Common myeloid progenitor, CD34-positive (primary cell): ENCODE results near the gene HMCN2.
A peak's percentile ranks its signal among the peaks of the same experiment; 100 is the strongest.

Source experiments
- CTCF ChIA-PET: fragments of 350-600 bp; sonication (Branson Sonifier 250); formaldehyde crosslinking; loops from one replicate; lab custom pipeline; 2021; ENCODE audit warnings: antibody characterized with exemption; lab: Charles Lee
- POLR2A ChIA-PET: fragments of 350-600 bp; sonication (Branson Sonifier 250); formaldehyde crosslinking; loops from one replicate; lab custom pipeline; 2021; ENCODE audit warnings: antibody characterized with exemption; lab: Charles Lee
- DNase-seq, 3 donors: peaks; one replicate each; pipeline versions ENCODE4 v3.0.0 to v3.0.0-alpha.2; 2013
- H3K27ac ChIP-seq, 2 experiments: 1 replicate in 1 of 2; 2 replicates in 1 of 2; pipeline ENCODE4 v1.7.0; 2013; ENCODE audit warnings: inconsistent platforms in 2 of 2, low read length in 2 of 2, mild to moderate bottlenecking in 2 of 2, low read depth in 1 of 2, moderate library complexity in 1 of 2; ENCODE audit not compliant: severe bottlenecking in 2 of 2, insufficient read depth in 1 of 2, poor library complexity in 1 of 2
- H3K27me3 ChIP-seq, 5 experiments: replicated peaks in 2 of 5; 1 replicate in 3 of 5; 2 replicates in 2 of 5; pipeline versions ENCODE4 v1.6.1 to v1.7.0; 2013; ENCODE audit warnings: low read length in 4 of 5, mild to moderate bottlenecking in 2 of 5, moderate library complexity in 2 of 5, inconsistent platforms in 1 of 5; ENCODE audit not compliant: insufficient read depth in 5 of 5, control insufficient read depth in 4 of 5
- H3K36me3 ChIP-seq, 4 experiments: 1 replicate in 2 of 4; 2 replicates in 2 of 4; pipeline versions ENCODE4 v1.6.1 to v1.7.0; 2013; ENCODE audit warnings: low read length in 3 of 4, control low read depth in 1 of 4, mild to moderate bottlenecking in 1 of 4; ENCODE audit not compliant: control insufficient read depth in 4 of 4, insufficient read depth in 4 of 4
- H3K4me1 ChIP-seq, 4 experiments: 1 replicate in 3 of 4; 2 replicates in 1 of 4; pipeline versions ENCODE4 v1.6.1 to v1.7.1; 2013; ENCODE audit warnings: low read length in 3 of 4, mild to moderate bottlenecking in 3 of 4, control low read depth in 1 of 4, inconsistent platforms in 1 of 4, moderate library complexity in 1 of 4; ENCODE audit not compliant: control insufficient read depth in 4 of 4, insufficient read depth in 4 of 4; ENCODE audit errors: control extremely low read depth in 1 of 4
- H3K4me3 ChIP-seq, 7 experiments: 1 replicate in 4 of 7; 2 replicates in 3 of 7; pipeline versions ENCODE4 v1.5.1 to v1.7.0; 2013; ENCODE audit warnings: mild to moderate bottlenecking in 7 of 7, low read length in 6 of 7, moderate library complexity in 6 of 7, inconsistent platforms in 2 of 7, low read depth in 2 of 7, control low read depth in 1 of 7; ENCODE audit not compliant: insufficient read depth in 4 of 7, control insufficient read depth in 1 of 7; ENCODE audit errors: extremely low read depth in 1 of 7
- H3K9me3 ChIP-seq, 5 experiments: 1 replicate in 4 of 5; 2 replicates in 1 of 5; pipeline versions ENCODE4 v1.6.1 to v1.7.1; 2013; ENCODE audit warnings: low read length in 4 of 5, mild to moderate bottlenecking in 2 of 5, inconsistent platforms in 1 of 5, low read depth in 1 of 5, moderate library complexity in 1 of 5; ENCODE audit not compliant: control insufficient read depth in 4 of 5, insufficient read depth in 2 of 5; ENCODE audit errors: control extremely low read depth in 1 of 5
- WGBS: methylation state at CpG from one replicate; pipeline ENCODE4 v1.1.5; 2013; ENCODE audit not compliant: insufficient coverage; 5-methylcytosine and 5-hydroxymethylcytosine counted together

The HMCN2 gene

GRCh38 chr9:130365323-130365721 is 99.8 kb downstream of the HMCN2 start:
- ChIA-PET POLR2A (no interaction called here), CTCF (no interaction called here)
- no peak overlapping the region for H3K27ac ChIP-seq
- no peaks in the 10 kb centered on the region for H3K36me3 ChIP-seq
- no peak for DNase-seq
- H3K4me3 ChIP-seq: no peak overlapping the region
- no peaks in the 10 kb centered on the region for H3K27me3 ChIP-seq
- H3K9me3 ChIP-seq: peaks cover 0 to 7% (median 0%) of the 10 kb centered on the region in 5 experiments
- WGBS: 92% methylated on average over 10 of the region's 10 CpGs
- no peaks in the 10 kb centered on the region for H3K4me1 ChIP-seq

DNA sequence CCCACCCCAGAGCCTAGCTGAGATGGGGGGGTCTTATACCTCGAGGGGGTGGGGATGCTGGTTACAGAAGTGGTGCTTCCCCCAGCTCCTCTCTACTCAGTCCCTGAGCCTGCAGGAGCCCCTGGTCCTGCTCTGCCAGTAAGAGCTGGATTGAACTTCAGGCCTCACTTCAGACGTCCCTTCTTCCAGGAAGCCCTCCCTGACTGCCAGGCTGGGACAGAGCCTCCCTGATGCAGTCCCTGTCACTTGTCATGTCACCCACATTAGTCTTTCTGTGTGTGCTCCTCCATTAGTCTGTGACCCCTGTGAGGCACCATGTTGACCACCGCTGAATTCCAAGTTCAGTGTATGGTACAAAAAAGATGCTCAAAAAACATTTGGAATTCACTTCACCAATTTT is 100.5 kb downstream of the HMCN2 start:
- ChIA-PET CTCF (interaction anchor here (0.6 kb wide), 1 partner anchor 94 kb away, joined by 4 read pairs; no protein-coding TSS in a partner anchor), POLR2A (no interaction called here)
- no peaks in the 10 kb centered on the region for H3K4me1 ChIP-seq
- H3K27ac ChIP-seq: no peak overlapping the region
- WGBS: 87% methylated on average over 1 of the region's 3 CpGs
- DNase-seq: no peak
- H3K9me3 ChIP-seq: peaks cover 0 to 7% (median 0%) of the 10 kb centered on the region in 5 experiments
- H3K4me3 ChIP-seq: no peak overlapping the region
- no peaks in the 10 kb centered on the region for H3K27me3 ChIP-seq
- no peaks in the 10 kb centered on the region for H3K36me3 ChIP-seq

DNA sequence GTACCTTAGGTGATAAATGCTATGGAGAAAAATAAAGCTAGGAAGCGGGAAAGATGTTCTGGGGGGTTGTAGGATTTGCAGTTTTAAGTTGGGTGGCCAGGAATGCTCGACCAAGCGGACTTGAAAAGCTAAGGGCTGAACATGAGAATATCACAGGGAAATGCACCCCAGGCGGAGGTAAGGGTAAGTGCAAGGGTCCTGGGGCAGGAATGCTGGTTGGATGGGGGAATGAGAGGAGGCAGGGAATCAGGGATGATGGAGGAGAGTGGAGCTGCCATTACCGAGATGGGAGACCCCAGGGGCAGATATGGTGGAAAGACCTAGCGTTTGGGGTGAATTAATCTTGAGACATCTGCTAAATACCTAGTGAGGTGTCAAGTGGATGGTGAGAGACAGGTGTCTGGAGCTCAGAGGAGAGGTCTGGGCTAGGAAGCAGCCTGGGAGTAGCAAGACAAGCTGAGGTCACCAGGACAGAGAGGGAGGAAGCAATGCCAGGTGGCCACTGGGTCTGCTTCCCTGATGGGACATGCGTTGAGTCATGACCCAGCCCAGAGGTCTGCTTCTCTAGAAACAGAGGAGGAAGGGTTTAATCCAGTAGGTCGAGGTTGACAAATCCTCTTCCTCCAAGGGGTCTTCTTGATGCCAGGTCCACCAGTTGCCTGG is 101.5 kb downstream of the HMCN2 start:
- H3K27me3 ChIP-seq: no peaks in the 10 kb centered on the region
- WGBS: 95% methylated on average over 8 of the region's 8 CpGs
- H3K4me3 ChIP-seq: no peak overlapping the region
- peaks cover 0 to 7% (median 0%) of the 10 kb centered on the region in 5 experiments for H3K9me3 ChIP-seq
- no peaks in the 10 kb centered on the region for H3K4me1 ChIP-seq
- no peak for DNase-seq
- H3K27ac ChIP-seq: no peak overlapping the region
- ChIA-PET POLR2A (no interaction called here), CTCF (interaction anchor here (0.6 kb wide), 1 partner anchor 93 kb away, joined by 4 read pairs; no protein-coding TSS in a partner anchor)
- no peaks in the 10 kb centered on the region for H3K36me3 ChIP-seq

DNA sequence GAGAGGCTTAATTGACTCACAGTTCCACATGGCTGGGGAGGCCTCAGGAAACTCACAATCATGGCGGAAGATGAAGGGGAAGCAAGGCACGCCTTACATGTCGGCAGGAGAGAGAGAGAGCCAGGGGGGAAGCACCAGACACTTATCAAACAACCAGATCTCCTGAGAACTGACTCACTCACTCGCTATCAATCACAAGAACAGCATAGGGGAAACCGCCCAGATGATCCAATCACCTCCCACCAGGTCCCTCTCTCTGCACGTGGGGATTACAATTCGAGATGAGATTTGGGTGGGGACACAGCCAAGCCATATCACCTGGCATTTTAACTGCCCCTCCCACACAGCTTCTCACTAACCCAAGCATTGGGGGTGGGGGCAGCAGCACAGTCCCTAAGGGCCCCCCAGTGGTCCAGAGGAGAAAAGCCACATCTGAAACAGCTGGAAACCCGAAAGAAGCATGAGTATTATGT is 103.1 kb downstream of the HMCN2 start:
- ChIA-PET CTCF (no interaction called here), POLR2A (interaction anchor here (0.8 kb wide), 1 partner anchor 14 kb away, joined by 3 read pairs; no protein-coding TSS in a partner anchor)
- WGBS: 18% methylated on average over 2 of the region's 8 CpGs

DNA sequence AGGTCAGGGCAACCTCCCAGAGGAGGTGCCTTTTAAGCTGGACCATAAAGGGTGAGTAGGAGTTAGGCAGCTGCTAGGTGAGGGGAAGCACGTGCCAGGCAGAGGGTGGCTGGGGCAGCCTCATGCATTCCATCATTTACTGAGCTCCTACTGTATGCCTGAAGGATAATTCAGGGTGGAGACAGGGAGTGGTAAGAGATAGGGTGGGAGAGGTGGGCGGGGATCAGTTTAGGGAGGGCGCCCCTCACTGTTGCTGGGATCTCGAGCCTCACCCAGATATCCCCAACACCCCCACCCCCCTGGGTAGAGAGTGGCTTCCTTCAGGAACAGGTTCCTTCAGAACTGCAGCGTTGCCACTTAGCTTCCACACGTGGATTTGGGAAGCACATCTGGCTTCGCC is 104.7 kb downstream of the HMCN2 start:
- no peaks in the 10 kb centered on the region for H3K4me1 ChIP-seq
- POLR2A ChIA-PET: no interaction called here
- no peaks in the 10 kb centered on the region for H3K36me3 ChIP-seq
- no peak overlapping the region for H3K4me3 ChIP-seq
- CTCF ChIA-PET: interaction anchor here (1.2 kb wide), 1 partner anchor 30 kb away, joined by 3 read pairs; no protein-coding TSS in a partner anchor
- H3K9me3 ChIP-seq: peaks cover 0 to 7% (median 0%) of the 10 kb centered on the region in 5 experiments
- WGBS: 72% methylated on average over 4 of the region's 7 CpGs
- DNase-seq: no peak
- H3K27me3 ChIP-seq: peaks cover 0 to 3% (median 0%) of the 10 kb centered on the region in 5 experiments
- H3K27ac ChIP-seq: no peak overlapping the region

More for the DNA sequence above, 103.1 kb downstream of the HMCN2 start:
- H3K4me1 ChIP-seq: no peaks in the 10 kb centered on the region
- H3K9me3 ChIP-seq: peaks cover 0 to 7% (median 0%) of the 10 kb centered on the region in 5 experiments
- H3K36me3 ChIP-seq: no peaks in the 10 kb centered on the region
- no peaks in the 10 kb centered on the region for H3K27me3 ChIP-seq
- peak; percentile 42 to 83 (median 59) for DNase-seq
- H3K4me3 ChIP-seq: no peak overlapping the region
- no peak overlapping the region for H3K27ac ChIP-seq

DNA sequence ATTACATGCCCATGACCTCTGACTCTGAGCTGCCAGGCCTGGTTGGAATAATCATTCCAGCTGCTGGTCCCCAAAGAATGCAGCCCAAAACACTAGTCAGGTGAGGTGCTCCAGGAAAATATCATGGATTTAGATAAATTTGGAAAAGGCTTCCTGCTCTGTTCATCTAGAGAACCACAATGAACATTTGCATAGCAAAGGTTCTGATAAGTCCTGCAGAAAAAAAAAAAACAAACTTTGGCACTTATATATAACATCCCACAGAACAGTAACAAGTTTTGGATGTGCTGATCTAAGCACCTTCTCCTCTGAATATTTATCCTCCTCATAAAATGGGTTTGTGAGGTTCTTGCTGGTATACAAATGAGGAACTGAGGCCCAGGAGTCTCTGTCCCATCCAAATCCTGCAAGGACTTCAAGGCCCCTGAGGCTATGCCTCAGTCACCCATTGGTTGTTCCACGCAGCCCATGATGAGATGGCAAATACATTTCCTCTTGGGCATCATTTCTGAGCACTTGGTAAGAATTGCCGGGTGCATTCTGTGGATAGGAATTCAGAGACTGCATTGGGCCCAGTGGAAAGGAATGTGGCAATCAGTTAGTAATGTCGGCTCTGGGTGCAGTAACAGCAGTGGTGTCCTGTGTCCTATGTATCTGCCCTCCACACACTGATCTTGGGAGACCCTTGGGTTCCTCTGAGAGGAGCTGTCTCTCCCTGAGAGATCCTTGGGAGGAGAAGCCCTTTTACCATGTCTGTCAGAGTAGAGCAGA is 105.8 kb downstream of the HMCN2 start:
- Histone ChIP-seq H3K36me3 (no peaks in the 10 kb centered on the region), H3K27ac (no peak overlapping the region), H3K4me3 (no peak overlapping the region), H3K9me3 (peaks cover 0 to 7% (median 0%) of the 10 kb centered on the region in 5 experiments), H3K4me1 (no peaks in the 10 kb centered on the region), H3K27me3 (peaks cover 0 to 3% (median 0%) of the 10 kb centered on the region in 5 experiments)
- CTCF ChIA-PET: interaction anchor here (1.2 kb wide), 1 partner anchor 31 kb away, joined by 3 read pairs; no protein-coding TSS in a partner anchor
- no peak for DNase-seq
- WGBS: 96% methylated on average over 3 of the region's 3 CpGs
- POLR2A ChIA-PET: no interaction called here
